Spleen (tissue), 7 donors: ENCODE results near the gene CPNE7.
"Not testable (repeated sequence)": the region's sequence is repeated elsewhere in the genome, so short reads cannot be mapped to it uniquely, and the experiment has no call there.

Experiments
- CTCF ChIP-seq, 11 experiments: fragments of 200-600 bp in 7 of 11; fragments of 450-650 bp in 4 of 11; sonication (generic) in 4 of 11; IDR thresholded peaks in 8 of 11; conservative IDR thresholded peaks in 3 of 11; 1 replicate in 7 of 11; 2 replicates in 4 of 11; pipeline versions ENCODE4 v1.4.0 to v1.8.0; 2016 to 2021; ENCODE audit warnings: antibody characterized with exemption in 11 of 11, inconsistent platforms in 4 of 11, mild to moderate bottlenecking in 1 of 11
- POLR2A ChIP-seq, 3 donors: fragments of 450-650 bp; IDR thresholded peaks; one replicate each; pipeline ENCODE4 v1.5.1; 2017; ENCODE audit warnings: antibody characterized with exemption in 3 of 3, mild to moderate bottlenecking in 1 of 3
- donor health status: DM: no; HTN: no; CAD: no; lungs with moderate emphysema.
- donor health status: DM: no; HTN: no; CAD: no.
- donor health status: DM: no; HTN: no; CAD: no.

- TF ChIP-seq POLR2A (IDR thresholded peaks at IDR 0.05); CTCF (IDR thresholded peaks at IDR 0.05 in 8 of 11, conservative IDR thresholded peaks at IDR 0.05 in 3 of 11): not testable (repeated sequence)
These were observed 12.1 kb downstream of the CPNE7 start for GRCh38 chr16:89587676-89588075.
